Thoracic aorta (tissue), 2 donors: ENCODE measurements around the gene HMX3. TPM values are rescaled to one million over a fixed set of nuclear protein-coding genes. Genes with fewer than 3 reads are reported as not detected.
A peak's percentile ranks its signal among the peaks of the same experiment; 100 is the strongest.

Experiments
- ATAC-seq: fragments of 150-250 bp; one replicate; pipeline ENCODE4 v1.8.0; 2017; ENCODE audit warnings: low read depth; ENCODE audit not compliant: insufficient number of reproducible peaks, low FRiP score
- DNase-seq: peaks from one replicate; pipeline ENCODE4 v3.0.0-alpha.2; 2020; ENCODE audit warnings: low spot score
- H3K27ac ChIP-seq, 2 donors: fragments of 200-600 bp; sonication (generic); 1 replicate in 1 of 2; 2 replicates in 1 of 2; pipeline ENCODE4 v1.5.1; 2016; ENCODE audit warnings: mild to moderate bottlenecking in 2 of 2, moderate library complexity in 2 of 2
- H3K27me3 ChIP-seq: fragments of 200-600 bp; sonication (generic); replicated peaks from 2 replicates; pipeline ENCODE4 v1.6.0; 2016; ENCODE audit warnings: mild to moderate bottlenecking; ENCODE audit not compliant: insufficient read depth
- H3K36me3 ChIP-seq: fragments of 200-600 bp; sonication (generic); one replicate; pipeline ENCODE4 v1.5.1; 2016
- H3K4me1 ChIP-seq, 2 donors: fragments of 200-600 bp; sonication (generic); 1 replicate in 1 of 2; 2 replicates in 1 of 2; pipeline versions ENCODE4 v1.5.1 to v1.6.0; 2016; ENCODE audit warnings: low read depth in 2 of 2, mild to moderate bottlenecking in 1 of 2; ENCODE audit not compliant: control insufficient read depth in 1 of 2
- H3K4me3 ChIP-seq: fragments of 200-600 bp; sonication (generic); 2 replicates; pipeline ENCODE4 v1.5.1; 2016; ENCODE audit warnings: mild to moderate bottlenecking
- H3K9me3 ChIP-seq: fragments of 200-600 bp; sonication (generic); 2 replicates; pipeline ENCODE4 v1.5.1; 2016
- CTCF ChIP-seq: fragments of 200-600 bp; sonication (generic); IDR thresholded peaks from one replicate; pipeline ENCODE4 v1.5.1; 2019; ENCODE audit warnings: antibody characterized with exemption
- total RNA-seq, 2 donors: library from RNA; depleted of rRNA; stranded (reverse); fragments of >200 nt; gene quantifications; one replicate each; pipeline versions ENCODE4 v1.1.0 to v1.2.3, GENCODE V29; 2016

Gene HMX3
- total RNA-seq, 2 donors from 2014 or later: not detected

GRCh38 chr10:123126246-123126645, 9.5 kb upstream of the HMX3 start:
- DNase-seq (no peak), ATAC-seq (no peak)
- Histone ChIP-seq H3K4me1 (no peaks in the 10 kb centered on the region), H3K4me3 (no peak overlapping the region), H3K36me3 (no peaks in the 10 kb centered on the region), H3K9me3 (no peaks in the 10 kb centered on the region), H3K27ac (no peak overlapping the region), H3K27me3 (no peaks in the 10 kb centered on the region)
- no peak for TF ChIP-seq CTCF

GRCh38 chr10:123129618-123130271, 6.0 kb upstream of the HMX3 start:
- Histone ChIP-seq H3K36me3 (no peaks in the 10 kb centered on the region), H3K27me3 (peaks cover 14% of the 10 kb centered on the region)
- TF ChIP-seq CTCF: no peak

GRCh38 chr10:123132576-123133477, 2.9 kb upstream of the HMX3 start:
- Histone ChIP-seq H3K36me3 (no peaks in the 10 kb centered on the region), H3K4me1 (peaks cover 23 to 44% of the 10 kb centered on the region in 2 donors), H3K4me3 (peak overlapping the region; percentile 32), H3K27me3 (peaks cover 22% of the 10 kb centered on the region), H3K27ac (no peak overlapping the region), H3K9me3 (no peaks in the 10 kb centered on the region)
- peak; percentile 88 for TF ChIP-seq CTCF
- ATAC-seq (no peak), DNase-seq (peak; percentile 31)

More at GRCh38 chr10:123129618-123130271, 6.0 kb upstream of the HMX3 start:
- H3K4me1 ChIP-seq: peaks cover 0 to 13% of the 10 kb centered on the region in 2 donors
- H3K4me3 ChIP-seq: no peak overlapping the region
- H3K27ac ChIP-seq: no peak overlapping the region
- H3K9me3 ChIP-seq: no peaks in the 10 kb centered on the region
- DNase-seq: no peak
- ATAC-seq: no peak

- DNase-seq (no peak), ATAC-seq (no peak)
- Histone ChIP-seq H3K36me3 (no peaks in the 10 kb centered on the region), H3K4me3 (peak overlapping the region; percentile 32), H3K4me1 (peaks cover 23 to 44% of the 10 kb centered on the region in 2 donors), H3K9me3 (no peaks in the 10 kb centered on the region), H3K27ac (no peak overlapping the region), H3K27me3 (peaks cover 23% of the 10 kb centered on the region)
- no peak for TF ChIP-seq CTCF
Measured at GRCh38 chr10:123133541-123134342, 2.0 kb upstream of the HMX3 start.
